ENCODE results near the gene IKZF1. TPM values are rescaled to one million over a fixed set of nuclear protein-coding genes. Genes with fewer than 3 reads are reported as not detected.

IKZF1 gene
- total and polyA plus RNA-seq, 2 donors (not counting 1 experiment from before 2014, with no cell fraction given) = 0.01 TPM; not detected in 1

GRCh38 chr7:50425318-50425717, 120.8 kb downstream of the IKZF1 start:
- H3K27me3 ChIP-seq (ENCODE audit: control insufficient read depth, insufficient read depth, low read length) = no peaks in the 10 kb centered on the region
- no peaks in the 10 kb centered on the region for H3K79me2 ChIP-seq (ENCODE audit: control insufficient read depth, insufficient read depth, low read length)
- TF ChIP-seq EZH2 (IDR thresholded peaks at IDR 0.05; ENCODE audit: low read length, missing control alignments) = no peak
- TF ChIP-seq, protein P1, sequence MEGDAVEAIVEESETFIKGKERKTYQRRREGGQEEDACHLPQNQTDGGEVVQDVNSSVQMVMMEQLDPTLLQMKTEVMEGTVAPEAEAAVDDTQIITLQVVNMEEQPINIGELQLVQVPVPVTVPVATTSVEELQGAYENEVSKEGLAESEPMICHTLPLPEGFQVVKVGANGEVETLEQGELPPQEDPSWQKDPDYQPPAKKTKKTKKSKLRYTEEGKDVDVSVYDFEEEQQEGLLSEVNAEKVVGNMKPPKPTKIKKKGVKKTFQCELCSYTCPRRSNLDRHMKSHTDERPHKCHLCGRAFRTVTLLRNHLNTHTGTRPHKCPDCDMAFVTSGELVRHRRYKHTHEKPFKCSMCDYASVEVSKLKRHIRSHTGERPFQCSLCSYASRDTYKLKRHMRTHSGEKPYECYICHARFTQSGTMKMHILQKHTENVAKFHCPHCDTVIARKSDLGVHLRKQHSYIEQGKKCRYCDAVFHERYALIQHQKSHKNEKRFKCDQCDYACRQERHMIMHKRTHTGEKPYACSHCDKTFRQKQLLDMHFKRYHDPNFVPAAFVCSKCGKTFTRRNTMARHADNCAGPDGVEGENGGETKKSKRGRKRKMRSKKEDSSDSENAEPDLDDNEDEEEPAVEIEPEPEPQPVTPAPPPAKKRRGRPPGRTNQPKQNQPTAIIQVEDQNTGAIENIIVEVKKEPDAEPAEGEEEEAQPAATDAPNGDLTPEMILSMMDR (conservative IDR thresholded peaks at IDR 0.05 in 1 of 2, IDR thresholded peaks at IDR 0.05 in 1 of 2; ENCODE audit: low read depth in 1 of 2, low read length in 2 of 2) = no peak
- no peak overlapping the region for H3K4me3 ChIP-seq (replicated peaks in 1 of 4; ENCODE audit: control extremely low read depth in 1 of 4, insufficient read depth in 1 of 4, low read depth in 3 of 4, low read length in 4 of 4)
- H3K4me1 ChIP-seq (ENCODE audit: control insufficient read depth, extremely low read depth, insufficient read depth, low read length) = no peaks in the 10 kb centered on the region
- no peak overlapping the region for H3K27ac ChIP-seq (ENCODE audit: insufficient read depth, low read length)
- H3K4me2 ChIP-seq (ENCODE audit: extremely low read depth, insufficient read depth, low read length) = no peak overlapping the region
- no peak overlapping the region for H2AFZ ChIP-seq (ENCODE audit: low read length)
- H3K36me3 ChIP-seq (ENCODE audit: control insufficient read depth, insufficient read depth, low read length) = no peaks in the 10 kb centered on the region
- no peak for DNase-seq (ENCODE audit: low read depth in 2 of 2)
- no peaks in the 10 kb centered on the region for H3K9me3 ChIP-seq (ENCODE audit: control insufficient read depth, insufficient read depth, low read depth, low read length)
- no peaks in the 10 kb centered on the region for H4K20me1 ChIP-seq (ENCODE audit: control insufficient read depth, extremely low read depth, insufficient read depth, low read length)
- no peak overlapping the region for H3K9ac ChIP-seq (ENCODE audit: insufficient read depth, low read length)

GRCh38 chr7:50426280-50427045, 121.9 kb downstream of the IKZF1 start:
- H3K4me1 ChIP-seq (ENCODE audit: control insufficient read depth, extremely low read depth, insufficient read depth, low read length) = no peaks in the 10 kb centered on the region
- H3K79me2 ChIP-seq (ENCODE audit: control insufficient read depth, insufficient read depth, low read length) = no peaks in the 10 kb centered on the region
- DNase-seq (ENCODE audit: low read depth in 2 of 2) = no peak
- H3K4me3 ChIP-seq (replicated peaks in 1 of 4; ENCODE audit: control extremely low read depth in 1 of 4, insufficient read depth in 1 of 4, low read depth in 3 of 4, low read length in 4 of 4) = no peak overlapping the region
- H4K20me1 ChIP-seq (ENCODE audit: control insufficient read depth, extremely low read depth, insufficient read depth, low read length) = no peaks in the 10 kb centered on the region
- H3K4me2 ChIP-seq (ENCODE audit: extremely low read depth, insufficient read depth, low read length) = no peak overlapping the region
- no peak for TF ChIP-seq EZH2 (IDR thresholded peaks at IDR 0.05; ENCODE audit: low read length, missing control alignments)
- TF ChIP-seq, protein P1 (conservative IDR thresholded peaks at IDR 0.05 in 1 of 2, IDR thresholded peaks at IDR 0.05 in 1 of 2; ENCODE audit: low read depth in 1 of 2, low read length in 2 of 2) = no peak
- H3K9ac ChIP-seq (ENCODE audit: insufficient read depth, low read length) = no peak overlapping the region
- no peaks in the 10 kb centered on the region for H3K27me3 ChIP-seq (ENCODE audit: control insufficient read depth, insufficient read depth, low read length)
- H3K27ac ChIP-seq (ENCODE audit: insufficient read depth, low read length) = no peak overlapping the region
- no peaks in the 10 kb centered on the region for H3K36me3 ChIP-seq (ENCODE audit: control insufficient read depth, insufficient read depth, low read length)
- H2AFZ ChIP-seq (ENCODE audit: low read length) = no peak overlapping the region
- H3K9me3 ChIP-seq (ENCODE audit: control insufficient read depth, insufficient read depth, low read depth, low read length) = no peaks in the 10 kb centered on the region

- Histone ChIP-seq H3K4me3 (replicated peaks in 1 of 4; ENCODE audit: control extremely low read depth in 1 of 4, insufficient read depth in 1 of 4, low read depth in 3 of 4, low read length in 4 of 4) (no peak overlapping the region), H3K9me3 (ENCODE audit: control insufficient read depth, insufficient read depth, low read depth, low read length) (no peaks in the 10 kb centered on the region), H2AFZ (ENCODE audit: low read length) (no peak overlapping the region), H3K9ac (ENCODE audit: insufficient read depth, low read length) (no peak overlapping the region), H3K27me3 (ENCODE audit: control insufficient read depth, insufficient read depth, low read length) (no peaks in the 10 kb centered on the region), H4K20me1 (ENCODE audit: control insufficient read depth, extremely low read depth, insufficient read depth, low read length) (no peaks in the 10 kb centered on the region), H3K79me2 (ENCODE audit: control insufficient read depth, insufficient read depth, low read length) (no peaks in the 10 kb centered on the region), H3K27ac (ENCODE audit: insufficient read depth, low read length) (no peak overlapping the region), H3K4me1 (ENCODE audit: control insufficient read depth, extremely low read depth, insufficient read depth, low read length) (no peaks in the 10 kb centered on the region), H3K4me2 (ENCODE audit: extremely low read depth, insufficient read depth, low read length) (no peak overlapping the region), H3K36me3 (ENCODE audit: control insufficient read depth, insufficient read depth, low read length) (no peaks in the 10 kb centered on the region)
- TF ChIP-seq, protein P1 (conservative IDR thresholded peaks at IDR 0.05 in 1 of 2, IDR thresholded peaks at IDR 0.05 in 1 of 2; ENCODE audit: low read depth in 1 of 2, low read length in 2 of 2) = no peak
- no peak for TF ChIP-seq EZH2 (IDR thresholded peaks at IDR 0.05; ENCODE audit: low read length, missing control alignments)
- no peak for DNase-seq (ENCODE audit: low read depth in 2 of 2)
These were observed 123.0 kb downstream of the IKZF1 start for GRCh38 chr7:50427518-50427917.
